Measurements from ENCODE around the gene SSH3. TPM values are rescaled to one million over a fixed set of nuclear protein-coding genes. Genes with fewer than 3 reads are reported as not detected.

The SSH3 gene
- total RNA-seq, 1 donor from 2014 or later, result 7.6 TPM

- no peak for DNase-seq (ENCODE audit: low read depth, low spot score)
Measured at GRCh38 chr11:67292671-67293070, 10.7 kb upstream of the SSH3 start.

GRCh38 chr11:67293090-67293489, 10.2 kb upstream of the SSH3 start:
- no peak for DNase-seq (ENCODE audit: low read depth, low spot score)

- no peak for DNase-seq (ENCODE audit: low read depth, low spot score)
Measured at GRCh38 chr11:67295846-67296245, 7.5 kb upstream of the SSH3 start.

GRCh38 chr11:67298786-67299185, 4.5 kb upstream of the SSH3 start:
- DNase-seq (ENCODE audit: low read depth, low spot score), result no peak

- no peak for DNase-seq (ENCODE audit: low read depth, low spot score)
Measured at GRCh38 chr11:67299471-67300191, 3.7 kb upstream of the SSH3 start.

GRCh38 chr11:67300256-67300755, 3.0 kb upstream of the SSH3 start:
- DNase-seq (ENCODE audit: low read depth, low spot score), result no peak

GRCh38 chr11:67300756-67301312, 2.5 kb upstream of the SSH3 start:
- DNase-seq (ENCODE audit: low read depth, low spot score), result no peak

DNA sequence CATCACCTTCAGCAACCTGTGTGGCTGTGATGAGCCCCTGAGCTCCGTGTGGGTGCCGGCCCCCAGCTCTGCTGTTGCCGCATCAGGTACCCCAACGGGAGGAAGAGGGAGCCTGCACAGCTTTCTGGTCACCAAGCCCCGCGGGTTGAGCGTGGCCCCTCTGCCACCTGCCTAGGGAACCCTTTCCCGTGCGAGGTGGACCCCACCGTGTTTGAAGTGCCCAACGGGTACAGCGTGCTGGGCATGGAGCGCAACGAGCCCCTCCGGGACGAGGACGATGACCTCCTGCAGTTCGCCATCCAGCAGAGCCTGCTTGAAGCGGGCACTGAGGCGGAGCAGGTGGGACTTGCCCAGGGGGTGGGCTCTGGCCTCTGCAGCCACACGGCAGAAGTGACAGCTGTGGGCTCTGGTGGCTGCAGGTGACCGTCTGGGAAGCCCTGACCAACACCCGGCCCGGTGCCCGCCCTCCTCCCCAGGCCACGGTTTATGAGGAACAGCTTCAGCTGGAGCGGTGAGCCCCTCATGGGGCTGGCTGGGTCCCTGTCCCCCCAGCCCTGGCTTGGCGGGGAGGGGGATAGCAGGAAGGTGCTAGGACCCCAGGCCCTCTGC, 1.9 kb upstream of the SSH3 start:
- DNase-seq (ENCODE audit: low read depth, low spot score), result no peak

GRCh38 chr11:67301951-67302516, 1.3 kb upstream of the SSH3 start:
- DNase-seq (ENCODE audit: low read depth, low spot score), result no peak

DNA sequence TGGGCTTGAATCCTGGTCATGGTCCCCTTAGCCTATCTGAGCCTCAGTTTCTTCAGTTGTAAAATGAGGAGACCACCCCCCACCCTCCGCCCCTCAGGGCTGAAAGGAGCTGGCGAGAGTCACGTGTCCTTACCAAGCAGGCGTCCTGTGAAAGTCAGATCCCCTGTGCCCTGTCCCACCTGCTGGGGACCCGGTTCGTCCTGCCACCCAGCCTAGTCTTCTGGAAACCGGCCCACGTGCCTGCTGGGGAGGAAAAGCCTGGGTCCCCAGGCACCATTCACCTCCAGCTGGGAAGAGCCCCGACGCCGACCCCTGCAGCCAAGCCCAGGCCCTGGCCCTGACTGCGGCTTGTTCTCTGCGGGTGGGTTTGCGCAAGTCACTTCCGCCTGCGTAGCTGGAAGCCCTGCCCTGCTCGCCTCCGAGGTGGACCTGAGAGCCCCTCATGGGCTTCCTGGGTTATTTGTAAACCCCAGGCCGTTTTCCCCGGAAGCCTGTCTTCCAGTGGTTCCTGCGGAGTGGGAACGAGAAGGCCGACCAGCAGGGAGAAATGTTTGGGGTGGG, 679 bp upstream of the SSH3 start:
- DNase-seq (ENCODE audit: low read depth, low spot score), result no peak

- no peak for DNase-seq (ENCODE audit: low read depth, low spot score)
Measured at GRCh38 chr11:67303835-67304411, 593 bp downstream of the SSH3 start.

DNA sequence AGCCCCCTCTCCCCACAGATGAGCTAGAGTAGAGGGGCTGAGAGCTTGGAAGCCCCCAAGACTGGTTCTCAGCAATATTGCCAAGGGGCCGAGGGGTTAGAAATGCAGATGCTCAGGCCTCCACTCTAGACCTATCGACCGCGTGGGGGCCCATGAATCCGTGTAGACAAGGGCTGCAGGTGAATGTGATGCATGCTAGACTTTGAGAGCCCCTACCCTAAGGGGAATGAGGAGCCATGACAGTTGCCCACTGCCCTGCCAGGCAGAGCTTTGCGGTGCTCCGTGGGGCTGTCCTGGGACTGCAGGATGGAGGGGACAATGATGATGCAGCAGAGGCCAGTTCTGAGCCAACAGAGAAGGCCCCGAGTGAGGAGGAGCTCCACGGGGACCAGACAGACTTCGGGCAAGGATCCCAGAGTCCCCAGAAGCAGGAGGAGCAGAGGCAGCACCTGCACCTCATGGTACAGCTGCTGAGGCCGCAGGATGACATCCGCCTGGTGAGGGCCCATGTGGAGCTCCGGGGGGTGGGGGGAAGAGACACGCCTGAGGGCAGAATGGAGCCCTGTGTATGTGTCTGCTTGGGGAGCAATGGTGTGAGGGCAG, 1.3 kb downstream of the SSH3 start:
- DNase-seq (ENCODE audit: low read depth, low spot score), result no peak

- DNase-seq (ENCODE audit: low read depth, low spot score), result no peak
Measured at GRCh38 chr11:67306769-67307544, 3.6 kb downstream of the SSH3 start.

DNA sequence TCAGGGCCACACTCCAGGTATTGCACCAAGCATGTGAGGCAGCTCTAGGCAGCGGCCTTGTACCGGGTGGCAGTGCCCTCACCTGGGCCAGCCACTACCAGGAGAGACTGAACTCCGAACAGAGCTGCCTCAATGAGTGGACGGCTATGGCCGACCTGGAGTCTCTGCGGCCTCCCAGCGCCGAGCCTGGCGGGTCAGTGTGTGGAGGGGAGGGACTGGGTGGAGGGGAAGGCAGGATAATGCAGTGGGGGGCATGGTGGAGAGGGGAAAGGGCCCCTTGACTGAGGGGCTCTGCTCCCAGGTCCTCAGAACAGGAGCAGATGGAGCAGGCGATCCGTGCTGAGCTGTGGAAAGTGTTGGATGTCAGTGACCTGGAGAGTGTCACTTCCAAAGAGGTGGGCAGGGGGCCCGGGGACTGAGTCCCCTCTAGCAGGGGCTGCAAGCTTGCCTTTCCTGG, 4.2 kb downstream of the SSH3 start:
- no peak for DNase-seq (ENCODE audit: low read depth, low spot score)

DNA sequence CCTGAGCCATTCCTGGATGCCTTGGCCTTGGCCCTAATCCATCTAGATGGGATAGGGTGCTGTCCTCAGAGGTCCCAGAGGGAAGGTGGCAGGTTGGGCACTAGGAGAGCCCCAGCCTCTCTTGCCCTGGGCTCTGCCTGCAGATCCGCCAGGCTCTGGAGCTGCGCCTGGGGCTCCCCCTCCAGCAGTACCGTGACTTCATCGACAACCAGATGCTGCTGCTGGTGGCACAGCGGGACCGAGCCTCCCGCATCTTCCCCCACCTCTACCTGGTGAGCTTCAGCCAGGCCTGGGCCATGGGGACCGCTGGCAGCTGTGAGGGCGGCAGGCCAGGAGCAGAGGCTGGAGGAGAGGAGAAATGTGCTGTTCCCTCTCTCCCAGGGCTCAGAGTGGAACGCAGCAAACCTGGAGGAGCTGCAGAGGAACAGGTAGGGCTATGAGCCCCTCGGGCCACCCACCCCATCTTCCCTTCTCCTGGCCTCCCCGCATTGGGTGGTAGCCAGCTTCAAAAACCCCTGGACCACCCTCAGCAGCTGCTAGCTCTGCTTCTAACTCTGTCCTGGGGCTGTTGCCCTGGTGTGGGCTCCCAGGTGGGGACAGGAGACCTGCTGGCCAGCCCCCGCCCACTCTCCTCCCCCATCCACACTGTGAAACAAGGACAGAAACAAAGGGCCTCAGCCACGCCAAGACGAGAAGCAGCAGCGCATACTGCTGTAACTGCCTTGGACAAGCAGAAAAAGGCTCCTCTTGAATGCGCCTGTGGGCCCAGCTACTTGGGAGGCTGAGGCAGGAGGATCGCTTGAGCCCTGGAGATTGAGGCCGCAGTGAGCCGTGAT, 4.9 kb downstream of the SSH3 start:
- no peak for DNase-seq (ENCODE audit: low read depth, low spot score)

DNA sequence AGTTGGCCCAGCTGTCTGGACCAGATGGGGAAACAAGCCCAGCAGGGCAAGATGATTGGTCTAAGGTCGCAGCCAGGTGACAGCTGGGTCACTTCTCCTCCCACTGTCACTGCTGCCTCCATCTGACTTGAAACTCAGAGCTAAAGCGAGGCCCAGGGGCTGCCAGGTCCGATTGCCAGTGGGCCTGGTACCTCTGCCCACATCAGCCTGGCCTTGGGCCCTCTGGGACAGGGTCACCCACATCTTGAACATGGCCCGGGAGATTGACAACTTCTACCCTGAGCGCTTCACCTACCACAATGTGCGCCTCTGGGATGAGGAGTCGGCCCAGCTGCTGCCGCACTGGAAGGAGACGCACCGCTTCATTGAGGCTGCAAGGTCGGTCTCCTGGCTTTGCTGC, 5.8 kb downstream of the SSH3 start:
- no peak for DNase-seq (ENCODE audit: low read depth, low spot score)

- no peak for DNase-seq (ENCODE audit: low read depth, low spot score)
Measured at GRCh38 chr11:67309661-67310061, 6.3 kb downstream of the SSH3 start.

DNA sequence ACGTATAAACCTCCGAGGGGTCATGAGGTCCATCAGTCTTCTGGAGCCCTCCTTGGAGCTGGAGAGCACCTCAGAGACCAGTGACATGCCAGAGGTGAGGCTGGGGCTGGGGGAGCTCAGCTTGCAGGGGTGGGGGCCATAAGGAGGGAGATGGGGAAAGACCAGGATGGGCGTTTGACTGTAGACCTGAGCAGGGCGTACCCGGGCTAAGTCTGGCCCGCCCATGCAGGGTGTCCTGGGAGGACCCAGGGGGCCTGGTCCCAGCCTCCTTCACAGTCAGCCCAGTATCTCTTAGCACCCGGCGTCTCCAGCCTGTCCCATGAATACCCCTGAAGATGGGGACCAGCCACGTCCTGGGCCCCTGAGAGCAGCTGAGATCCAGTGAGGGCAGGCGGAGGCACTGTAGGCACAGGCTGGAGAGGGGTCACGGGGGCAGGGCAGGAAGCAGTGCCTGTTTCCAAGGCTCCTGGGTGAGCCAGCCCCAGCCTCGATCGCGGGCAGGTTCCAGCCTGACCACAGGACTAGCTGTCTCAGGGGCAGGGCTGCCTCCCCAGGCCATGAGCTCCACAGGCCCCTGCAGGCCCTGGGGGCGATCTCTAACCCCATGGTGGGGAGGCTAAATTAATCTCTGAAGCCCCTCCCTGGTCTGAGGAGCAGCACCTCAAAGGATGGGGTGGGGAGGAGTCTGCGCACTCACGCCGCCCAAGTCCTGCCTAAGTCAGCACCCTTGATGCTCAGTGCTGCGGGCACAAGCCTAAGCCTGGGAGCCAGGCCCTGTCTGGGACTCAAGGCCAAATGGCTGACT, 7.1 kb downstream of the SSH3 start:
- DNase-seq (ENCODE audit: low read depth, low spot score), result no peak

DNA sequence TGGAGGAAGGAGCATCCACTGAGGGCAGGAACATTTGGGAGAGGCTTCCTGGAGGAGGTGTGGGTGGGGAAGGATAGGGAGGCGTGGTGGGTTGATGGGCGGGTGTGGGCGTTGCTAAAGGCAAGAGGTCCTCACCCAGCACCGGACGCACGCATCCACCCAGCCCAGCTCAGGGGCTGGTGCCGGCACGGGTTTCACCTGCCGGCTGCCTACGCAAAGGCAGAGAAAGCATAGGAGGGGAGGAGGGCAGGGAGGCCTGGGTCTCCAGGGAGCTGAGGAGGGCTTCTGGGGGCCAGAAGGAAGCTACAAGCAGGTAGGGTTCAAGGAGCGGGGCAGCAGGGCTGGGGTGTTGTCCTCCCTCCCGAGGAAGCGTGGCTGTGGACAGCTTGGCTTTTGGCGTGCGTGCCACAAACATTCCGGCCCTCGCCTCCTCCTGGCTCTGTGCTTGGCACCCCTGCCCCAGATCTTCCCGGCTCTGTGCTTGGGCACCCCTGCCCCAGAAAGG, 7.8 kb downstream of the SSH3 start:
- no peak for DNase-seq (ENCODE audit: low read depth, low spot score)

Data from pulmonary artery endothelial cell (primary cell).